ENCODE measurements around the gene RARRES2.
"Not testable (repeated sequence)": the region's sequence is repeated elsewhere in the genome, so short reads cannot be mapped to it uniquely, and the experiment has no call there.

The RARRES2 gene

GRCh38 chr7:150295027-150295426 lies 46.4 kb downstream of the RARRES2 start:
- DNase-seq (ENCODE audit: extremely low spot score); POLR2A ChIA-PET; CTCF ChIA-PET: not testable (repeated sequence)

- DNase-seq (ENCODE audit: extremely low spot score); CTCF ChIA-PET; POLR2A ChIA-PET: not testable (repeated sequence)
These were observed 51.1 kb downstream of the RARRES2 start for GRCh38 chr7:150290317-150290716.

- POLR2A ChIA-PET; DNase-seq (ENCODE audit: extremely low spot score); CTCF ChIA-PET: not testable (repeated sequence)
These were observed 52.6 kb downstream of the RARRES2 start for GRCh38 chr7:150288816-150289215.

Data from HEK293T (cell line).